ENCODE results near the gene COL5A1.
"Not testable (repeated sequence)": the region's sequence is repeated elsewhere in the genome, so short reads cannot be mapped to it uniquely, and the experiment has no call there.

COL5A1 gene

GRCh38 chr9:134676886-134677285 lies 35.3 kb downstream of the COL5A1 start:
- no peak for DNase-seq (ENCODE audit: low read depth, low spot score)

GRCh38 chr9:134677743-134678142 lies 36.1 kb downstream of the COL5A1 start:
- no peak for DNase-seq (ENCODE audit: low read depth, low spot score)

- no peak for DNase-seq (ENCODE audit: low read depth, low spot score)
Measured at GRCh38 chr9:134678206-134678605, 36.6 kb downstream of the COL5A1 start.

- DNase-seq (ENCODE audit: low read depth, low spot score), result no peak
Measured at GRCh38 chr9:134678666-134679443, 37.3 kb downstream of the COL5A1 start.

GRCh38 chr9:134679616-134680392 lies 38.2 kb downstream of the COL5A1 start:
- no peak for DNase-seq (ENCODE audit: low read depth, low spot score)

- DNase-seq (ENCODE audit: low read depth, low spot score), result no peak
Measured at GRCh38 chr9:134680393-134681060, 38.9 kb downstream of the COL5A1 start.

- peak; percentile 68 for DNase-seq (ENCODE audit: low read depth, low spot score)
Measured at GRCh38 chr9:134681061-134681661, 39.6 kb downstream of the COL5A1 start.

- no peak for DNase-seq (ENCODE audit: low read depth, low spot score)
Measured at GRCh38 chr9:134682026-134682425, 40.4 kb downstream of the COL5A1 start.

- no peak for DNase-seq (ENCODE audit: low read depth, low spot score)
Measured at GRCh38 chr9:134682651-134683364, 41.2 kb downstream of the COL5A1 start.

- no peak for DNase-seq (ENCODE audit: low read depth, low spot score)
Measured at GRCh38 chr9:134683714-134684374, 42.2 kb downstream of the COL5A1 start.

- no peak for DNase-seq (ENCODE audit: low read depth, low spot score)
Measured at GRCh38 chr9:134684375-134684723, 42.7 kb downstream of the COL5A1 start.

- not testable (repeated sequence) for DNase-seq (ENCODE audit: low read depth, low spot score)
Measured at GRCh38 chr9:134684941-134685340, 43.3 kb downstream of the COL5A1 start.

GRCh38 chr9:134685784-134686183 lies 44.2 kb downstream of the COL5A1 start:
- DNase-seq (ENCODE audit: low read depth, low spot score), result no peak

GRCh38 chr9:134686896-134687295 lies 45.3 kb downstream of the COL5A1 start:
- DNase-seq (ENCODE audit: low read depth, low spot score), result no peak

GRCh38 chr9:134687556-134687955 lies 46.0 kb downstream of the COL5A1 start:
- no peak for DNase-seq (ENCODE audit: low read depth, low spot score)

GRCh38 chr9:134688231-134688630 lies 46.6 kb downstream of the COL5A1 start:
- no peak for DNase-seq (ENCODE audit: low read depth, low spot score)

GRCh38 chr9:134688661-134689320 lies 47.2 kb downstream of the COL5A1 start:
- no peak for DNase-seq (ENCODE audit: low read depth, low spot score)

- DNase-seq (ENCODE audit: low read depth, low spot score), result peak; percentile 77
Measured at GRCh38 chr9:134689321-134690181, 47.9 kb downstream of the COL5A1 start.

- no peak for DNase-seq (ENCODE audit: low read depth, low spot score)
Measured at GRCh38 chr9:134690301-134690751, 48.7 kb downstream of the COL5A1 start.
